Gastrocnemius medialis (tissue), 4 donors: ENCODE measurements around the gene CALML5.

Experiments used
- POLR2A ChIP-seq, 2 donors: fragments of 450-650 bp; IDR thresholded peaks; one replicate each; pipeline ENCODE4 v1.6.1; 2017; ENCODE audit warnings: antibody characterized with exemption in 2 of 2, mild to moderate bottlenecking in 2 of 2, moderate library complexity in 2 of 2
- TF ChIP-seq, protein P1 (sequence below), 5 experiments: fragments of 450-650 bp in 3 of 5; fragments of 200-600 bp in 2 of 5; sonication (generic) in 2 of 5; IDR thresholded peaks in 4 of 5; conservative IDR thresholded peaks in 1 of 5; 1 replicate in 4 of 5; 2 replicates in 1 of 5; pipeline ENCODE4 v1.5.1; 2016 to 2019; ENCODE audit warnings: antibody characterized with exemption in 5 of 5, mild to moderate bottlenecking in 3 of 5, moderate library complexity in 3 of 5

DNA sequence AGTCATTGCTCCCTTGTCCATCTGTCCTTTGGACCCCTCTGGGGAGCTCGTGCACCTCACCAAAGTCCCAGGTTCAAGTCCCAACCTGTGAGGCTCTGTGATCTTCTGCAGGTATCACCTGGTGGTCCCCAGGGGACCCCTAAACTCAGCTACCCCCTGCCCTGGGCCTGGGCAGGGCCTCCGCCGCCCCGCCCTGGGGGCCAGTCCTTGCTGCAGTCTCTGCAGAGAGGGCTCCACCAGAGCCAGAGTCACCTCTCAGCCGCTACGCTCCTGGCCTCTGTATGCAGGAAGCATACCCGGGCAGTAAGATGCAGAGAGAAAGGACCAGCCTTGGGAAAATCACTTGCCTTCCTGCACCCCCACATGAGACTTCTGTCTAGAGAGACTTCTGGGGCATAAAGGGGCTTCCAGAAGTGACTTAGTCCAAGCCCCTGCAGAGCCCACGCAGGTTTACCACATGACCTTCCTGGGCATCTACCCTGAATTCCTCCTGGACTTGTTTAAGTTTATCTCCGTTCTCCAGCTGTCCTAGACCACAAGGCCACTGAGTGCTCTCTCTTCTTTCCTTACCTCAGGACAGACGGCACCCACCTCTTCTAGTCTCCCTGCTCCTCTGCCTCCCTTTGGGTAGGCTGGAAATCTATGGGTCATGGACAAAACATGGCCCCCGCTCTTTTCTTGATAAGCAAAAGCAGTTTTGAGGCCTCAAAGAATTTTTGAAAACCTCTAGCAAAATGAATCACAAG lies 21.2 kb downstream of the CALML5 start:
- TF ChIP-seq, protein P1, sequence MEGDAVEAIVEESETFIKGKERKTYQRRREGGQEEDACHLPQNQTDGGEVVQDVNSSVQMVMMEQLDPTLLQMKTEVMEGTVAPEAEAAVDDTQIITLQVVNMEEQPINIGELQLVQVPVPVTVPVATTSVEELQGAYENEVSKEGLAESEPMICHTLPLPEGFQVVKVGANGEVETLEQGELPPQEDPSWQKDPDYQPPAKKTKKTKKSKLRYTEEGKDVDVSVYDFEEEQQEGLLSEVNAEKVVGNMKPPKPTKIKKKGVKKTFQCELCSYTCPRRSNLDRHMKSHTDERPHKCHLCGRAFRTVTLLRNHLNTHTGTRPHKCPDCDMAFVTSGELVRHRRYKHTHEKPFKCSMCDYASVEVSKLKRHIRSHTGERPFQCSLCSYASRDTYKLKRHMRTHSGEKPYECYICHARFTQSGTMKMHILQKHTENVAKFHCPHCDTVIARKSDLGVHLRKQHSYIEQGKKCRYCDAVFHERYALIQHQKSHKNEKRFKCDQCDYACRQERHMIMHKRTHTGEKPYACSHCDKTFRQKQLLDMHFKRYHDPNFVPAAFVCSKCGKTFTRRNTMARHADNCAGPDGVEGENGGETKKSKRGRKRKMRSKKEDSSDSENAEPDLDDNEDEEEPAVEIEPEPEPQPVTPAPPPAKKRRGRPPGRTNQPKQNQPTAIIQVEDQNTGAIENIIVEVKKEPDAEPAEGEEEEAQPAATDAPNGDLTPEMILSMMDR (IDR thresholded peaks at IDR 0.05 in 4 of 5, conservative IDR thresholded peaks at IDR 0.05 in 1 of 5), result no peak
- TF ChIP-seq POLR2A (IDR thresholded peaks at IDR 0.05), result no peak
